GM12878 (cell line): ENCODE measurements around the gene DARS1. TPM values are rescaled to one million over a fixed set of nuclear protein-coding genes. Genes with fewer than 3 reads are reported as not detected.

ENCODE experiments used
- ATAC-seq: fragments of 200-7000 bp; cut with Tn5 transposase; 3 replicates; pipeline ENCODE4 v1.9.1; 2020; ENCODE audit warnings: mild to moderate bottlenecking, moderate library complexity
- BruUV-seq: library from RNA; stranded (reverse); fragments of 400-500 nt; replicated peaks from 2 replicates; lab custom pipeline; 2021; lab: Mats Ljungman, UMichigan
- CTCF ChIA-PET: fragments of 300-600 bp; sonication (Branson Sonifier 250); formaldehyde crosslinking; extraction: SDS; loops from one replicate; lab custom pipeline; 2021; ENCODE audit warnings: inconsistent platforms; lab: Yijun Ruan, JAX
- POLR2A ChIA-PET: fragments of 350-600 bp; formaldehyde crosslinking; extraction: SDS; loops from one replicate; lab custom pipeline; 2021; ENCODE audit warnings: inconsistent platforms; lab: Charles Lee
- RAD21 ChIA-PET: fragments of 300-600 bp; sonication (Branson Sonifier 250); formaldehyde crosslinking; loops from one replicate; lab custom pipeline; 2023; ENCODE audit warnings: antibody characterized with exemption; ENCODE audit not compliant: unreplicated experiment; lab: Charles Lee
- SMC1A ChIA-PET: fragments of 300-600 bp; sonication (Branson Sonifier 250); formaldehyde crosslinking; loops from one replicate; lab custom pipeline; 2023; ENCODE audit not compliant: unreplicated experiment, uncharacterized antibody; lab: Charles Lee
- DNase-seq: peaks from one replicate; pipeline ENCODE4 v3.0.0-alpha.2; 2011; ENCODE audit warnings: low read depth, low spot score
- FAIRE-seq: peaks from 3 replicates; lab custom pipeline; 2011; peaks lifted over from hg19 to GRCh38; lab: Jason Lieb, UNC
- H2AFZ ChIP-seq: 2 replicates; pipeline ENCODE4 v1.6.0; 2011; ENCODE audit warnings: low read depth, low read length, control low read depth; ENCODE audit not compliant: control insufficient read depth
- H3K27ac ChIP-seq: 2 replicates; pipeline ENCODE4 v1.5.1; 2011; ENCODE audit warnings: control low read depth; ENCODE audit not compliant: control insufficient read depth, insufficient read depth
- H3K27me3 ChIP-seq, 2 experiments: replicated peaks in 1 of 2; 2 replicates each; pipeline versions ENCODE4 v1.6.0 to v1.6.1; 2011; ENCODE audit warnings: low read length in 1 of 2; ENCODE audit not compliant: control insufficient read depth in 2 of 2, insufficient read depth in 2 of 2
- H3K36me3 ChIP-seq, 2 experiments: 2 replicates each; pipeline ENCODE4 v1.5.1; 2011; ENCODE audit warnings: low read length in 1 of 2; ENCODE audit not compliant: control insufficient read depth in 2 of 2, insufficient read depth in 2 of 2
- H3K4me1 ChIP-seq: 2 replicates; pipeline ENCODE4 v1.6.1; 2011; ENCODE audit warnings: mild to moderate bottlenecking, low read length, moderate library complexity, mixed read lengths; ENCODE audit not compliant: control insufficient read depth, insufficient read depth
- H3K4me2 ChIP-seq: 2 replicates; pipeline ENCODE4 v1.6.0; 2011; ENCODE audit warnings: control low read depth; ENCODE audit not compliant: control insufficient read depth, insufficient read depth
- H3K4me3 ChIP-seq: fragments of 200-600 bp; sonication (generic); 2 replicates; pipeline ENCODE4 v1.5.1; 2016
- H3K79me2 ChIP-seq: 2 replicates; pipeline ENCODE4 v1.6.0; 2011; ENCODE audit warnings: low read length; ENCODE audit not compliant: control insufficient read depth, insufficient read depth
- H3K9ac ChIP-seq: 2 replicates; pipeline ENCODE4 v1.8.0; 2011; ENCODE audit warnings: low read length, control low read depth, mixed read lengths; ENCODE audit not compliant: control insufficient read depth, insufficient read depth
- H3K9me3 ChIP-seq: replicated peaks from 3 replicates; pipeline ENCODE4 v1.5.1; 2011; ENCODE audit warnings: mild to moderate bottlenecking, low read length; ENCODE audit not compliant: control insufficient read depth, insufficient read depth
- H4K20me1 ChIP-seq: 2 replicates; pipeline ENCODE4 v1.6.0; 2011; ENCODE audit not compliant: control insufficient read depth, insufficient read depth
- BCL11A ChIP-seq: IDR thresholded peaks from 2 replicates; pipeline ENCODE4 v1.6.1; 2011; ENCODE audit warnings: low read depth, low read length
- CREM ChIP-seq: IDR thresholded peaks from 2 replicates; pipeline ENCODE4 v1.6.1; 2014; ENCODE audit warnings: antibody characterized with exemption, low read depth
- EGR1 ChIP-seq, 2 experiments: IDR thresholded peaks; 1 replicate in 1 of 2; 2 replicates in 1 of 2; pipeline ENCODE4 v1.6.1; 2011 to 2012; ENCODE audit warnings: low read depth in 2 of 2, low read length in 2 of 2, borderline replicate concordance in 1 of 2, mild to moderate bottlenecking in 1 of 2, moderate library complexity in 1 of 2
- EZH2 ChIP-seq: IDR thresholded peaks from 2 replicates; pipeline ENCODE4 v1.6.1; 2012; ENCODE audit warnings: low read depth, mild to moderate bottlenecking, control low read depth, inconsistent platforms, low read length, borderline replicate concordance; ENCODE audit not compliant: control insufficient read depth
- IKZF2 ChIP-seq, 2 experiments: fragments of 450-650 bp; IDR thresholded peaks; 2 replicates each; pipeline ENCODE4 v1.6.1; 2017; ENCODE audit warnings: mild to moderate bottlenecking in 2 of 2, moderate library complexity in 2 of 2
- IRF4 ChIP-seq: IDR thresholded peaks from 2 replicates; pipeline ENCODE4 v1.6.1; 2011; ENCODE audit warnings: low read depth, low read length
- LARP7 ChIP-seq: fragments of 450-650 bp; IDR thresholded peaks from 2 replicates; pipeline ENCODE4 v1.6.1; 2017; ENCODE audit warnings: mild to moderate bottlenecking
- PAX5 ChIP-seq: IDR thresholded peaks from 2 replicates; pipeline ENCODE4 v1.6.1; 2011; ENCODE audit warnings: low read depth, low read length, borderline replicate concordance
- RB1 ChIP-seq: fragments of 450-650 bp; formaldehyde crosslinking; IDR thresholded peaks from 2 replicates; pipeline ENCODE4 v1.6.1; 2017; ENCODE audit warnings: mild to moderate bottlenecking, borderline replicate concordance
- RBBP5 ChIP-seq: fragments of 200-600 bp; sonication (generic); conservative IDR thresholded peaks from 2 replicates; pipeline ENCODE4 v1.6.1; 2016
- REST ChIP-seq: IDR thresholded peaks from 2 replicates; pipeline ENCODE4 v1.6.1; 2012; ENCODE audit warnings: mild to moderate bottlenecking, low read depth, low read length
- SP1 ChIP-seq: IDR thresholded peaks from one replicate; pipeline ENCODE4 v1.6.1; 2011; ENCODE audit warnings: low read depth, low read length
- SPI1 ChIP-seq: IDR thresholded peaks from 2 replicates; pipeline ENCODE4 v1.6.1; 2011; ENCODE audit warnings: low read depth, mild to moderate bottlenecking, low read length, moderate library complexity, borderline replicate concordance; ENCODE audit not compliant: insufficient read depth
- TARDBP ChIP-seq: IDR thresholded peaks from 2 replicates; pipeline ENCODE4 v1.6.1; 2016; ENCODE audit warnings: borderline replicate concordance
- TCF12 ChIP-seq: IDR thresholded peaks from 2 replicates; pipeline ENCODE4 v1.6.1; 2011; ENCODE audit warnings: low read depth, mild to moderate bottlenecking, low read length
- YY1 ChIP-seq: IDR thresholded peaks from 2 replicates; pipeline ENCODE4 v1.6.1; 2011; ENCODE audit warnings: low read depth, mild to moderate bottlenecking, low read length
- ZNF207 ChIP-seq: fragments of 450-650 bp; IDR thresholded peaks from 2 replicates; pipeline ENCODE4 v1.6.1; 2014; ENCODE audit warnings: antibody characterized with exemption, mild to moderate bottlenecking, borderline replicate concordance
- ZNF622 ChIP-seq: fragments of 450-650 bp; IDR thresholded peaks from 2 replicates; pipeline ENCODE4 v1.6.1; 2017; ENCODE audit warnings: mild to moderate bottlenecking, inconsistent platforms
- WGBS: methylation state at CpG from one replicate; pipeline ENCODE4 v1.1.6; 2016; ENCODE audit warnings: low lambda C conversion rate; ENCODE audit not compliant: insufficient replicate concordance, insufficient coverage; ENCODE audit errors: missing lambda C conversion rate; 5-methylcytosine and 5-hydroxymethylcytosine counted together
- in situ Hi-C: fragments of 300-500 bp; cut with MboI; formaldehyde crosslinking; loops from 9 replicates; pipeline ENCODE4 v1.14.3; 2018; ENCODE audit warnings: mixed read lengths
- intact Hi-C: fragments of 100-400 bp; cut with micrococcal nuclease; formaldehyde crosslinking; loops from one replicate; pipeline ENCODE4 v1.14.2; 2022; ENCODE audit not compliant: unreplicated experiment
- polyA plus RNA-seq, 11 experiments: library from polyadenylated mRNA; depleted of rRNA in 4 of 11; unstranded in 6 of 11; stranded (reverse) in 5 of 11; fragments of >200 nt; fragmentation: Nextera tagmentation in 4 of 11; fragmentation: Illumina TruSeq in 1 of 11; extraction: Ambion mirVana in 4 of 11; extraction: Trizol in 1 of 11; gene quantifications; 1 replicate in 1 of 11; 2 replicates in 10 of 11; pipeline versions ENCODE4 v1.2.1 to v1.2.3, GENCODE V29; 2011 to 2016; ENCODE audit warnings: inconsistent platforms in 2 of 11, missing spikeins in 2 of 11, low read depth in 1 of 11
- total RNA-seq, 4 experiments: library from RNA; depleted of rRNA in 3 of 4; stranded (reverse); fragments of >200 nt in 3 of 4; fragmentation: Illumina TruSeq in 1 of 4; extraction: Trizol in 1 of 4; gene quantifications; 2 replicates each; pipeline versions ENCODE4 v1.2.1 to v1.2.3, GENCODE V29; 2013 to 2021

The DARS1 gene
- total and polyA plus RNA-seq, 10 of the 15 experiments (the other 5 are each of a cell fraction or from before 2014, with no cell fraction given) = 91.0 to 387 (median 137) TPM

- ChIA-PET SMC1A (interaction anchor here (1.3 to 1.5 kb wide), 2 partner anchors 15 to 27 kb away, joined by 4 to 5 read pairs; no protein-coding TSS in a partner anchor), RAD21 (interaction anchor here (1.3 to 2.2 kb wide), 2 partner anchors 9 to 31 kb away, joined by 5 to 7 read pairs; no protein-coding TSS in a partner anchor), POLR2A (no interaction called here)
- in situ Hi-C loops = no loop called here
- H3K9ac ChIP-seq = no peak overlapping the region
- no peaks in the 10 kb centered on the region; the same call in 1 of the 2 replicates for H4K20me1 ChIP-seq
- H3K4me3 ChIP-seq = no peak overlapping the region
- no peak for ATAC-seq
- no peak for FAIRE-seq
- no peaks in the 10 kb centered on the region for H3K27me3 ChIP-seq
- H3K79me2 ChIP-seq = peaks cover 7% of the 10 kb centered on the region
- H2AFZ ChIP-seq = no peak overlapping the region
- WGBS = 98% methylated on average over 5 of the region's 5 CpGs
- DNase-seq = no peak
- no peak overlapping the region for H3K4me2 ChIP-seq
- TF ChIP-seq SPI1 = no peak
- TF ChIP-seq IKZF2 (IDR thresholded peaks at IDR 0.05) = no peak
- no peak for TF ChIP-seq RB1
- no peak for TF ChIP-seq CREM
- no peak for TF ChIP-seq YY1
- no peak for TF ChIP-seq LARP7
- no peak for TF ChIP-seq SP1
- no peak for TF ChIP-seq ZNF622
- no peak for TF ChIP-seq TCF12
- no peak for TF ChIP-seq PAX5
- TF ChIP-seq TARDBP = no peak
- TF ChIP-seq ZNF207 = no peak
- TF ChIP-seq IRF4 = no peak
- no peak for TF ChIP-seq RBBP5
- TF ChIP-seq EZH2 = no peak
- TF ChIP-seq BCL11A = no peak
- no peak for TF ChIP-seq REST
- TF ChIP-seq EGR1 (IDR thresholded peaks at IDR 0.05; ENCODE audit: borderline replicate concordance in 1 of 2, low read depth in 2 of 2, low read length in 2 of 2) = no peak
- TF ChIP-seq, all 136 proteins: peak for 0
- CTCF ChIA-PET = interaction anchor here (1.5 kb wide), 1 partner anchor 431 kb away, joined by 3 read pairs; no protein-coding TSS in a partner anchor
- BruUV-seq = no TSS peak
- no peaks in the 10 kb centered on the region for H3K9me3 ChIP-seq
- H3K36me3 ChIP-seq = peaks cover 0 to 14% of the 10 kb centered on the region in 2 experiments; a peak in 2 of 4 replicates
- no peak overlapping the region for H3K27ac ChIP-seq
- intact Hi-C loops = no loop called here
- H3K4me1 ChIP-seq = peaks cover 3% of the 10 kb centered on the region
Measured at GRCh38 chr2:135952891-135953290, 32.5 kb downstream of the DARS1 start.
